Lower leg skin (tissue), 3 donors: ENCODE data around the gene ADAD1.
"Not testable (repeated sequence)": the region's sequence is repeated elsewhere in the genome, so short reads cannot be mapped to it uniquely, and the experiment has no call there.

ENCODE experiments used
- CTCF ChIP-seq, 3 donors: fragments of 450-650 bp; IDR thresholded peaks; one replicate each; pipeline ENCODE4 v1.5.1; 2016; ENCODE audit warnings: antibody characterized with exemption in 3 of 3, mild to moderate bottlenecking in 3 of 3, moderate library complexity in 2 of 3
- POLR2A ChIP-seq, 2 donors: fragments of 450-650 bp; IDR thresholded peaks; one replicate each; pipeline ENCODE4 v1.6.1; 2016 to 2017; ENCODE audit warnings: antibody characterized with exemption in 2 of 2, mild to moderate bottlenecking in 1 of 2, moderate library complexity in 1 of 2

GRCh38 chr4:122368786-122369185, 10.0 kb upstream of the ADAD1 start:
- TF ChIP-seq CTCF, POLR2A (IDR thresholded peaks at IDR 0.05): not testable (repeated sequence)
